Glutamatergic neuron (in vitro differentiated cells): ENCODE results near the gene SLC66A3. TPM values are rescaled to one million over a fixed set of nuclear protein-coding genes. Genes with fewer than 3 reads are reported as not detected.

Experiments used
- DNase-seq: peaks from one replicate; pipeline ENCODE4 v3.0.0; 2022
- H3K27ac Mint-ChIP-seq: one replicate; pipeline ENCODE4 v1.8.0; 2020; ENCODE audit warnings: mild to moderate bottlenecking, mixed read lengths, inconsistent platforms; ENCODE audit not compliant: unreplicated experiment
- H3K27me3 Mint-ChIP-seq: one replicate; pipeline ENCODE4 v1.8.0; 2020; ENCODE audit warnings: mild to moderate bottlenecking, moderate library complexity, mixed read lengths, inconsistent platforms; ENCODE audit not compliant: unreplicated experiment
- H3K36me3 Mint-ChIP-seq: one replicate; pipeline ENCODE4 v1.8.0; 2020; ENCODE audit warnings: mild to moderate bottlenecking, mixed read lengths, inconsistent platforms; ENCODE audit not compliant: unreplicated experiment
- H3K4me1 Mint-ChIP-seq: one replicate; pipeline ENCODE4 v1.8.0; 2020; ENCODE audit warnings: mild to moderate bottlenecking, low read depth, mixed read lengths, inconsistent platforms; ENCODE audit not compliant: unreplicated experiment
- H3K4me3 Mint-ChIP-seq: one replicate; pipeline ENCODE4 v1.8.0; 2020; ENCODE audit warnings: mild to moderate bottlenecking, mixed read lengths, inconsistent platforms; ENCODE audit not compliant: unreplicated experiment
- H3K9me3 Mint-ChIP-seq: one replicate; pipeline ENCODE4 v1.8.0; 2020; ENCODE audit warnings: mild to moderate bottlenecking, moderate library complexity, mixed read lengths, inconsistent platforms; ENCODE audit not compliant: unreplicated experiment
- CTCF ChIP-seq: fragments of 200-600 bp; sonication (generic); IDR thresholded peaks from one replicate; pipeline ENCODE4 v1.5.0; 2021; ENCODE audit not compliant: partially characterized antibody, unreplicated experiment
- total RNA-seq: library from RNA; stranded (reverse); fragmentation: NEBNext Ultra II Directional; extraction: Animal tissue kit (Norgen Biotek cat#: 25700); gene quantifications from one replicate; pipeline ENCODE4 v1.2.1, GENCODE V29; 2021; ENCODE audit not compliant: unreplicated experiment

SLC66A3 gene
- total RNA-seq, 1 donor from 2014 or later: 10.9 TPM

GRCh38 chr2:11213090-11213638, 57.9 kb downstream of the SLC66A3 start:
- TF ChIP-seq CTCF: no peak
- Mint-ChIP-seq H3K27ac (no peak overlapping the region), H3K27me3 (no peaks in the 10 kb centered on the region), H3K36me3 (no peaks in the 10 kb centered on the region), H3K4me3 (no peak overlapping the region), H3K9me3 (no peaks in the 10 kb centered on the region), H3K4me1 (no peaks in the 10 kb centered on the region)
- no peak for DNase-seq

- TF ChIP-seq CTCF: no peak
- H3K4me1 Mint-ChIP-seq: no peaks in the 10 kb centered on the region
- H3K27ac Mint-ChIP-seq: no peak overlapping the region
- H3K4me3 Mint-ChIP-seq: no peak overlapping the region
- H3K36me3 Mint-ChIP-seq: no peaks in the 10 kb centered on the region
- no peaks in the 10 kb centered on the region for H3K9me3 Mint-ChIP-seq
- H3K27me3 Mint-ChIP-seq: no peaks in the 10 kb centered on the region
- DNase-seq: no peak
Observed at GRCh38 chr2:11213975-11214374, 58.7 kb downstream of the SLC66A3 start.

- no peak overlapping the region for H3K27ac Mint-ChIP-seq
- peaks cover 2% of the 10 kb centered on the region for H3K9me3 Mint-ChIP-seq
- no peak for DNase-seq
- TF ChIP-seq CTCF: no peak
- no peak overlapping the region for H3K4me3 Mint-ChIP-seq
- no peaks in the 10 kb centered on the region for H3K4me1 Mint-ChIP-seq
- no peaks in the 10 kb centered on the region for H3K36me3 Mint-ChIP-seq
- H3K27me3 Mint-ChIP-seq: no peaks in the 10 kb centered on the region
Observed at GRCh38 chr2:11214770-11215169, 59.5 kb downstream of the SLC66A3 start.

- H3K4me3 Mint-ChIP-seq: no peak overlapping the region
- peaks cover 3% of the 10 kb centered on the region for H3K36me3 Mint-ChIP-seq
- no peak for TF ChIP-seq CTCF
- H3K9me3 Mint-ChIP-seq: peaks cover 2% of the 10 kb centered on the region
- no peaks in the 10 kb centered on the region for H3K27me3 Mint-ChIP-seq
- no peak for DNase-seq
- no peak overlapping the region for H3K27ac Mint-ChIP-seq
- no peaks in the 10 kb centered on the region for H3K4me1 Mint-ChIP-seq
Observed at GRCh38 chr2:11215407-11215806, 60.1 kb downstream of the SLC66A3 start.

GRCh38 chr2:11220445-11220844, 65.2 kb downstream of the SLC66A3 start:
- peaks cover 2% of the 10 kb centered on the region for H3K9me3 Mint-ChIP-seq

More at GRCh38 chr2:11220445-11220844, 65.2 kb downstream of the SLC66A3 start:
- DNase-seq: no peak
- no peaks in the 10 kb centered on the region for H3K27me3 Mint-ChIP-seq
- peaks cover 6% of the 10 kb centered on the region for H3K36me3 Mint-ChIP-seq
- no peaks in the 10 kb centered on the region for H3K4me1 Mint-ChIP-seq
- H3K27ac Mint-ChIP-seq: no peak overlapping the region
- H3K4me3 Mint-ChIP-seq: no peak overlapping the region
- no peak for TF ChIP-seq CTCF
